Embryonic facial prominence (tissue), 1 donor: ENCODE results near the gene CHPT1.
"Not testable (repeated sequence)": the region's sequence is repeated elsewhere in the genome, so short reads cannot be mapped to it uniquely, and the experiment has no call there.

Source experiments
- DNase-seq: peaks from one replicate; pipeline ENCODE4 v3.0.0-alpha.2; 2016; ENCODE audit errors: extremely low spot score

CHPT1 gene

GRCh38 chr12:101697197-101697929 is at the start of gene CHPT1:
Gene CHPT1, plus strand, starts transcription at chr12:101697640. Its CDS starts 222 bp downstream, at chr12:101697862.
- no peak for DNase-seq

GRCh38 chr12:101647711-101648110 is 49.7 kb upstream of the CHPT1 start:
- DNase-seq, result no peak

GRCh38 chr12:101648195-101648594 is 49.2 kb upstream of the CHPT1 start:
- no peak for DNase-seq

- no peak for DNase-seq
Measured at GRCh38 chr12:101650346-101651117, 46.9 kb upstream of the CHPT1 start.

GRCh38 chr12:101653030-101653429 is 44.4 kb upstream of the CHPT1 start:
- no peak for DNase-seq

GRCh38 chr12:101653503-101653902 is 43.9 kb upstream of the CHPT1 start:
- DNase-seq, result no peak

GRCh38 chr12:101654442-101654841 is 43.0 kb upstream of the CHPT1 start:
- DNase-seq, result no peak

GRCh38 chr12:101655393-101655792 is 42.0 kb upstream of the CHPT1 start:
- no peak for DNase-seq

GRCh38 chr12:101660662-101661061 is 36.8 kb upstream of the CHPT1 start:
- DNase-seq, result not testable (repeated sequence)

- no peak for DNase-seq
Measured at GRCh38 chr12:101663298-101663697, 34.1 kb upstream of the CHPT1 start.

- no peak for DNase-seq
Measured at GRCh38 chr12:101664992-101665391, 32.4 kb upstream of the CHPT1 start.

GRCh38 chr12:101666052-101666728 is 31.2 kb upstream of the CHPT1 start:
- no peak for DNase-seq

- DNase-seq, result no peak
Measured at GRCh38 chr12:101667591-101667990, 29.8 kb upstream of the CHPT1 start.

GRCh38 chr12:101670007-101670671 is 27.3 kb upstream of the CHPT1 start:
- no peak for DNase-seq

GRCh38 chr12:101671157-101671791 is 26.2 kb upstream of the CHPT1 start:
- no peak for DNase-seq

GRCh38 chr12:101671833-101672232 is 25.6 kb upstream of the CHPT1 start:
- DNase-seq, result no peak

- DNase-seq, result no peak
Measured at GRCh38 chr12:101675555-101675954, 21.9 kb upstream of the CHPT1 start.

- DNase-seq, result not testable (repeated sequence)
Measured at GRCh38 chr12:101676497-101676896, 20.9 kb upstream of the CHPT1 start.

- no peak for DNase-seq
Measured at GRCh38 chr12:101678081-101678480, 19.4 kb upstream of the CHPT1 start.

GRCh38 chr12:101680240-101680639 is 17.2 kb upstream of the CHPT1 start:
- DNase-seq, result no peak

GRCh38 chr12:101680647-101681046 is 16.8 kb upstream of the CHPT1 start:
- DNase-seq, result no peak
